ENCODE measurements around the gene WDR18. TPM values are rescaled to one million over a fixed set of nuclear protein-coding genes. Genes with fewer than 3 reads are reported as not detected.

WDR18 gene
- 10 to 100 TPM; 47.6 to 48.1 TPM for total RNA-seq

DNA sequence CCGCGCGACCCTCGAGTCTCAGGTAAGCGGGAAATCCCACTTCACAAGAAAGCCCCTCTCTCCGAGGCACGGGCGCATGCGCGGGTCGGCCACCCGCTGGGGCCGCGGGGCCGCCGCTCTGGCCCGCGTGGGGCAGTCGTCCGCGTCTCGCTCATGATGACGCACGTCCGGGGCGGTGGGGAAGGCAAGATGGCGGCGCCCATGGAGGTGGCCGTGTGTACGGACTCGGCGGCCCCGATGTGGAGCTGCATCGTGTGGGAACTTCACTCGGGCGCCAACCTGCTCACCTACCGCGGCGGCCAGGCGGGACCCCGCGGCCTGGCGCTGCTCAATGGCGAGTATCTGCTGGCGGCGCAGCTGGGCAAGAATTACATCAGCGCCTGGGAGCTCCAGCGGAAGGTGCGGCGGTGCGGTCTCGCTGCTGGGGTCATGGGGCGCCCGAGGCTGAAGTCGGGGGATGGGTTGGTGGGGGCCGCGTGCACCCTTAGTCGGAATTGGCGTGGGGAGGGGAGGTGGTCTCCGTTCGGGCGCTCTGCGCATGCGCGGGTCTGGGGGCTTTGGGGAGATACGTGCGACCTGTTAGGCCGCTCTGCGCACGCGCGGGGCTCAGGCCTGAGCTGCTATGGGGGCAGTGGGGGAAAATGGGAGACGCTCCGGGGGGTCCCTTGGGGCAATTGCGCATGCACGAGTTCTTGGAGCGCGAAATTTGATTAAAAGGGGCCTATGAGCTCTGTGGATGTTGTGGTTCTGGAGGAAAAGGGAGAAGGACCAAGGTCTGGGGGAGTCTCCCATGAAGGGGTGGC is at the start of gene WDR18:
Gene WDR18 (plus strand): TSS at position 181 of the 803 bp plus-strand sequence. CDS start 9 bp downstream, at position 190.

GRCh38 chr19:1000095-1000494 is 15.9 kb downstream of the WDR18 start, which contains the start of gene GRIN3B:
Gene GRIN3B, plus strand, starts transcription at chr19:1000419. Its CDS starts 19 bp downstream, at chr19:1000438.

DNA sequence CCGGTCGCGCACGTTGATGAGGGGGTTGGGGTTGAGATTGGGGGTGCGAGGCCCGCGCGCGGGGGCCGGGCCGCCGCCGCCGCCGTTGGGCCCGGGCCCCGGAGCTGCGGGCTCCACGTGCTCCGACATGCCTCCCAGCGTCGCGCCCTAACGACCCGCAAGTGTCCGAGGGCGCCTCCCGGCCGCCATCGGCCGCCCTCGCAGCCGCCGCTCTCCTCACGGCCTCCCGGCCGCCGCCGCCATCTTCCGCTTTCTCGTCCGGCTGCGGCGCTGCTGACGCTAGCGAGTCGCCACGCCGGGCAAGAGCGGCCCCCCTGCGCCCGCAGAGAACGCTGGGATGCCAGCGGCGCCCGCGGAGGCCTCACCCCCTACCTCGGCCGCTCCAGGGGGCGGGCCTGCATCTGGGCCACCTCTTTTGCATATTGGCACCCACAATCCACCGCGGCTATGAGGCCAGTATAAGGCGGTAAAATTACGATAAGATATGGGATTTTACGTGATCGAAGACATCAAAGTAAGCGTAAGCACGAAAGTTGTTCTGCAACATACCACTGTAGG is 36.8 kb downstream of the WDR18 start, which contains the start of gene TMEM259:
Gene TMEM259 (minus strand): TSS at position 256 of the 558 bp plus-strand sequence. CDS start 127 bp downstream, at position 129.

DNA sequence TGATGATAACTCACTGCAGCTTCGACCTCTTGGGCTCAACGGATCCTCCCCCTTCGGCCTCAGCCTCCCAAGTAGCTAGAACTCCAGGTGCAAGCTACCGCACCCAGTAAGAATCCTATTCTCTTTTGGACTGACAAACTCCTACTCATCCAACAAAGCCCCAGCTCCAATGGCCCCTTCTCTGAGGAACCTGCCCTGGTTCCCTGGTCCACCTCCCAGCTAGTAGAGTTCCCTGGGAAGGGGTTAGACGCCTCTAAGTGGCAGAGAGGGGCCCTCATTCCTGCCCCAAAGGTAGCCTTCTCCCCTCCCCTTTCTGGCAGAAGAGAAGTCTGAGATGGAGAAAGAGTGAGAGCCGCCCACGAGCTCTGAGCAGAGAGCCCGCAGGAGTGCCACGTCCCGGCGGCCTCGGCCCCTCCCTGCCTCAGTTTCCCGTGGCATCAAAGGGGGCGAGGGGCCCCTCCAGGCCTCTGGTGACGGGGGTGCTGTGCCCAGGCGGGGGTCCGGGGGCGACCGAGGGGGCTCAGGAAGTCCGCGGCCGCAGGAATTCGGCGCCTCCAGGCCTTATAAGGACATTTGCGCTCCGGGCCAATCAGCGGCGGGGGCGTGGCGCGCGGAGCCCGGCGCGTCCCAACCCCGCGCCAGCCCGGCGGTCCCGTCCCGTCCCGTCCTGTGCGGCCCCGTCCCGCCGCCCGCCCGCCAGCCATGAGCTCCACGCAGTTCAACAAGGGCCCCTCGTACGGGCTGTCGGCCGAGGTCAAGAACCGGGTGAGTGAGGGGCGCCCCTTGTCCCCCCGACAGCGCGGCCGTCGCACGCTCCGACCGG is 42.0 kb downstream of the WDR18 start, which contains the start of gene CNN2:
Gene CNN2 (plus strand): TSS at position 649 of the 823 bp plus-strand sequence. CDS start 54 bp downstream, at position 703.

GRCh38 chr19:1039646-1040475 is 55.7 kb downstream of the WDR18 start, which contains the start of gene ABCA7:
Gene ABCA7, plus strand, starts transcription at chr19:1040107. Its CDS starts 1,255 bp downstream, at chr19:1041362.

Other genes with a start within 250 kb of the WDR18 start
- not detected for gene MISP, start 233.2 kb upstream of the WDR18 start, total RNA-seq
- 100 to 1,000 TPM; 385 to 395 TPM for gene PTBP1, start 186.9 kb upstream of the WDR18 start, total RNA-seq
- not detected for gene PLPPR3, start 162.4 kb upstream of the WDR18 start, total RNA-seq
- not detected for gene AZU1, start 156.5 kb upstream of the WDR18 start, total RNA-seq
- gene PRTN3, start 143.3 kb upstream of the WDR18 start, total RNA-seq, result not detected
- not detected for gene ELANE, start 132.0 kb upstream of the WDR18 start, total RNA-seq
- 1 to 10 TPM; 3.4 to 3.6 TPM for gene CFD, start 124.7 kb upstream of the WDR18 start, total RNA-seq
- gene MED16, start 91.2 kb upstream of the WDR18 start, total RNA-seq, result 10 to 100 TPM; 60.6 to 64.3 TPM
- not detected for gene RNU6-9, start 90.9 kb upstream of the WDR18 start, total RNA-seq
- gene R3HDM4, start 71.1 kb upstream of the WDR18 start, total RNA-seq, result 100 to 1,000 TPM; 122 to 128 TPM
- 1 to 10 TPM; 2.5 to 3.1 TPM for gene KISS1R, start 67.0 kb upstream of the WDR18 start, total RNA-seq
- 10 to 100 TPM; 30.3 to 30.7 TPM for gene ARID3A, start 58.3 kb upstream of the WDR18 start, total RNA-seq
- under 1 TPM in 1 of 2 experiments, not detected in 1; 0.14 TPM for gene GRIN3B, start 16.1 kb downstream of the WDR18 start, total RNA-seq
- 100 to 1,000 TPM; 174 to 176 TPM for gene TMEM259, start 36.8 kb downstream of the WDR18 start, total RNA-seq
- not detected for gene RNU6-2, start 37.2 kb downstream of the WDR18 start, total RNA-seq
- gene CNN2, start 42.3 kb downstream of the WDR18 start, total RNA-seq, result 100 to 1,000 TPM; 504 to 515 TPM
- gene ABCA7, start 55.8 kb downstream of the WDR18 start, total RNA-seq, result 100 to 1,000 TPM; 100 to 105 TPM
- 100 to 1,000 TPM; 537 to 556 TPM for gene ARHGAP45, start 82.8 kb downstream of the WDR18 start, total RNA-seq
- gene POLR2E, start 111.0 kb downstream of the WDR18 start, total RNA-seq, result 100 to 1,000 TPM; 115 to 121 TPM
- gene GPX4, start 119.6 kb downstream of the WDR18 start, total RNA-seq, result 100 to 1,000 TPM; 163 to 168 TPM
- 10 to 100 TPM; 95.4 to 95.8 TPM for gene SBNO2, start 189.9 kb downstream of the WDR18 start, total RNA-seq
- gene STK11, start 221.4 kb downstream of the WDR18 start, total RNA-seq, result 10 to 100 TPM; 73.7 to 77.1 TPM

All from activated naive CD4-positive, alpha-beta T cell treated with anti-CD3 and anti-CD28 coated beads, Interleukin-2, amount 10 ng/mL, durations not matched to agents 5 hours and 36 hours (primary cell).